HCT116 (cell line): ENCODE results near the gene BTG1. TPM values are rescaled to one million over a fixed set of nuclear protein-coding genes. Genes with fewer than 3 reads are reported as not detected.

ENCODE experiments used
- ATAC-seq: fragments of 200-7000 bp; cut with Tn5 transposase; 2 replicates; pipeline ENCODE4 v1.9.1; 2020; ENCODE audit warnings: mild to moderate bottlenecking, moderate library complexity
- BruUV-seq: library from RNA; stranded (reverse); fragments of 400-500 nt; replicated peaks from 2 replicates; lab custom pipeline; 2021; lab: Mats Ljungman, UMichigan
- CTCF ChIA-PET: fragments of 300-600 bp; sonication (Branson Sonifier 250); formaldehyde crosslinking; loops from one replicate; lab custom pipeline; 2021; ENCODE audit warnings: antibody characterized with exemption; lab: Charles Lee
- POLR2A ChIA-PET: fragments of 300-600, 350-600 bp; sonication (Branson Sonifier 250); formaldehyde crosslinking; loops from one replicate; lab custom pipeline; 2021; ENCODE audit warnings: antibody characterized with exemption; lab: Charles Lee
- RAD21 ChIA-PET, 2 experiments: fragments of 300-600 bp; sonication (Branson Sonifier 250); formaldehyde crosslinking; loops; one replicate each; lab custom pipeline; 2023; ENCODE audit warnings: low total read pairs in 2 of 2; ENCODE audit not compliant: uncharacterized antibody in 2 of 2, unreplicated experiment in 2 of 2, low non-redundant PET in 1 of 2; lab: Charles Lee
- DNase-seq: peaks from one replicate; pipeline ENCODE4 v3.0.0-alpha.2; 2010; ENCODE audit warnings: low read depth, low spot score
- H2AFZ ChIP-seq: fragments of 200-600 bp; shearing (Covaris generic), sonication (generic); 2 replicates; pipeline ENCODE4 v1.6.1; 2017; ENCODE audit warnings: low read depth, mixed run types, mixed read lengths, antibody characterized with exemption, low read length; ENCODE audit not compliant: poor library complexity, severe bottlenecking
- H3K27ac ChIP-seq: 2 replicates; pipeline ENCODE4 v1.5.1; 2012; ENCODE audit warnings: low read depth, low read length
- H3K27me3 ChIP-seq: fragments of 200-600 bp; sonication (generic); 2 replicates; pipeline ENCODE4 v1.6.1; 2016; ENCODE audit warnings: mixed run types, low read length, mixed read lengths; ENCODE audit not compliant: insufficient read depth
- H3K36me3 ChIP-seq, 2 experiments: fragments of 200-500 bp in 1 of 2; fragments of 200-600 bp in 1 of 2; sonication (Bioruptor generic) in 1 of 2; sonication (generic) in 1 of 2; 2 replicates each; pipeline versions ENCODE4 v1.5.1 to v1.6.1; 2014 to 2016; ENCODE audit warnings: low read length in 2 of 2, inconsistent platforms in 1 of 2, mixed read lengths in 1 of 2, mixed run types in 1 of 2; ENCODE audit not compliant: insufficient read depth in 2 of 2, control insufficient read depth in 1 of 2
- H3K4me1 ChIP-seq, 2 experiments: fragments of 200-600 bp in 1 of 2; sonication (generic) in 1 of 2; 2 replicates each; pipeline versions ENCODE4 v1.5.1 to v1.6.1; 2012 to 2017; ENCODE audit warnings: low read length in 2 of 2, inconsistent platforms in 1 of 2, mild to moderate bottlenecking in 1 of 2, mixed read lengths in 1 of 2, mixed run types in 1 of 2, moderate library complexity in 1 of 2; ENCODE audit not compliant: insufficient read depth in 2 of 2, control insufficient read depth in 1 of 2
- H3K4me2 ChIP-seq: fragments of 200-600 bp; sonication (generic); 2 replicates; pipeline ENCODE4 v1.6.1; 2017; ENCODE audit warnings: mixed run types, low read length, mixed read lengths
- H3K4me3 ChIP-seq, 2 experiments: fragments of 200-600 bp in 1 of 2; sonication (generic) in 1 of 2; replicated peaks in 1 of 2; 2 replicates each; pipeline ENCODE4 v1.5.1; 2011 to 2016; ENCODE audit warnings: low read length in 2 of 2, control low read depth in 1 of 2, low read depth in 1 of 2, mild to moderate bottlenecking in 1 of 2, mixed read lengths in 1 of 2, mixed run types in 1 of 2
- H3K79me2 ChIP-seq: fragments of 200-600 bp; sonication (generic); 2 replicates; pipeline ENCODE4 v1.6.1; 2017; ENCODE audit warnings: mild to moderate bottlenecking, mixed run types, low read length, moderate library complexity, mixed read lengths; ENCODE audit not compliant: insufficient read depth
- H3K9ac ChIP-seq: fragments of 200-600 bp; sonication (generic); 2 replicates; pipeline ENCODE4 v1.6.1; 2016; ENCODE audit warnings: low read length, mixed read lengths
- H3K9me2 ChIP-seq: fragments of 200-600 bp; sonication (generic), shearing (Covaris generic); 2 replicates; pipeline ENCODE4 v1.6.1; 2017; ENCODE audit warnings: mixed run types, mild to moderate bottlenecking, moderate library complexity; ENCODE audit not compliant: insufficient read depth
- H3K9me3 ChIP-seq, 2 experiments: fragments of 200-500 bp in 1 of 2; fragments of 200-600 bp in 1 of 2; sonication (Bioruptor generic) in 1 of 2; sonication (generic) in 1 of 2; 2 replicates each; pipeline ENCODE4 v1.6.1; 2014 to 2017; ENCODE audit warnings: low read length in 2 of 2, mixed read lengths in 2 of 2, inconsistent platforms in 1 of 2, low read depth in 1 of 2, mild to moderate bottlenecking in 1 of 2, mixed run types in 1 of 2, moderate library complexity in 1 of 2; ENCODE audit not compliant: control insufficient read depth in 1 of 2, insufficient read depth in 1 of 2
- H4K20me1 ChIP-seq: fragments of 200-600 bp; sonication (generic), shearing (Covaris generic); 2 replicates; pipeline ENCODE4 v1.6.1; 2017; ENCODE audit warnings: mixed run types, mild to moderate bottlenecking, moderate library complexity; ENCODE audit not compliant: insufficient read depth
- CBX3 ChIP-seq: IDR thresholded peaks from 2 replicates; pipeline ENCODE4 v1.6.1; 2012; ENCODE audit warnings: low read depth
- EGR1 ChIP-seq: IDR thresholded peaks from 2 replicates; pipeline ENCODE4 v1.6.1; 2012; ENCODE audit warnings: low read depth
- FOSL1 ChIP-seq: IDR thresholded peaks from 2 replicates; pipeline ENCODE4 v1.6.1; 2012; ENCODE audit warnings: low read depth
- JUND ChIP-seq: IDR thresholded peaks from 2 replicates; pipeline ENCODE4 v1.6.1; 2012
- RAD21 ChIP-seq: IDR thresholded peaks from 2 replicates; pipeline ENCODE4 v1.6.1; 2012; ENCODE audit warnings: low read depth, mild to moderate bottlenecking
- SP1 ChIP-seq: IDR thresholded peaks from 2 replicates; pipeline ENCODE4 v1.6.1; 2012; ENCODE audit warnings: low read depth
- intact Hi-C: fragments of 100-400 bp; cut with micrococcal nuclease; formaldehyde crosslinking; loops from 2 replicates; pipeline ENCODE4 v1.10.0; 2022
- total RNA-seq: library from RNA; stranded (reverse); gene quantifications from one replicate; pipeline ENCODE4 v1.2.1, GENCODE V29; 2021; ENCODE audit not compliant: unreplicated experiment
- TF ChIP-seq, protein P1 (sequence below): IDR thresholded peaks from 2 replicates; pipeline ENCODE4 v1.6.1; 2012
- TF ChIP-seq, protein P2 (sequence below): IDR thresholded peaks from 2 replicates; pipeline ENCODE4 v1.6.1; 2012
- TF ChIP-seq, protein P3 (sequence below): IDR thresholded peaks from 2 replicates; pipeline ENCODE4 v1.6.1; 2012; ENCODE audit warnings: low read depth

BTG1 gene
- total RNA-seq, 1 experiment from 2014 or later, result 57.3 TPM

DNA sequence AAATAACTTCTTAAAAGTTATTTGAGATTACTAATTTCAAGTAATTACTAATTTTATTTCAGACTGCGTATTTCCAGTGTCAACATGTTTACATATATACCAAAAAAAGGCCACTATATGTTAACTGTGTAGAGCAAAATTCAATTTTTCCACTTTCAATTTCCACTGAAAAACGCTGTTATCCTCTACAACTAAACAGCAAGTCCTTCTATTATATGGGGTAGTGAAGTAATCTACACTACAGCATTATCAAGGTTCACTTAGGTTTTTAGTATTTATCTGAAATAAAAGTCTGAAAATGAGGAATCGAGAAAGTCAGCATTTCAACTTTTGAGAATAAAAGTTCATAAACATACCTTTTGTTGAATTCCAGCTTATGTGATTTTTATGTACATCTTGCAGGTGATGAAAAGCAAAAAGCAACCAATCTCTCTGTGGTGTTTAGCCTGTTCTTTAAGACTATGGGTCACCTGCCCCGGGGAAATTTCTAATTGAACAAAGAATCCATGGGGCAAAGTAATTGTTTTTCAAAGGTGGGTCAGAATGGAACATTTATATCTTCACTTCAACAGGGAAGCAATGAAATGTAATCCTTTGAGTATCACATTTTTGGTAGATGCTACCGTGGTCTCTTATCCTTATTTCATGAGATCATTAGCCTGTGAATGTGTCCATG, 3.3 kb downstream of the BTG1 start:
- BruUV-seq, result no TSS peak
- Histone ChIP-seq H3K36me3 (peaks cover 9 to 21% of the 10 kb centered on the region in 2 experiments; a peak in 2 of 4 replicates), H3K4me3 (no peak overlapping the region), H3K4me2 (no peak overlapping the region), H4K20me1 (no peaks in the 10 kb centered on the region), H3K27ac (no peak overlapping the region), H3K79me2 (peaks cover 39% of the 10 kb centered on the region), H3K9ac (no peak overlapping the region), H3K27me3 (no peaks in the 10 kb centered on the region), H3K4me1 (peaks cover 5 to 37% of the 10 kb centered on the region in 2 experiments; a peak in 3 of 4 replicates), H3K9me2 (no peaks in the 10 kb centered on the region), H2AFZ (no peak overlapping the region), H3K9me3 (no peaks in the 10 kb centered on the region)
- TF ChIP-seq EGR1, result no peak
- TF ChIP-seq, protein P1, sequence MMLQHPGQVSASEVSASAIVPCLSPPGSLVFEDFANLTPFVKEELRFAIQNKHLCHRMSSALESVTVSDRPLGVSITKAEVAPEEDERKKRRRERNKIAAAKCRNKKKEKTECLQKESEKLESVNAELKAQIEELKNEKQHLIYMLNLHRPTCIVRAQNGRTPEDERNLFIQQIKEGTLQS, result no peak
- no peak for TF ChIP-seq JUND
- no peak for TF ChIP-seq RAD21
- TF ChIP-seq, protein P2, sequence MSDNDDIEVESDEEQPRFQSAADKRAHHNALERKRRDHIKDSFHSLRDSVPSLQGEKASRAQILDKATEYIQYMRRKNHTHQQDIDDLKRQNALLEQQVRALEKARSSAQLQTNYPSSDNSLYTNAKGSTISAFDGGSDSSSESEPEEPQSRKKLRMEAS, result no peak
- TF ChIP-seq, protein P3, sequence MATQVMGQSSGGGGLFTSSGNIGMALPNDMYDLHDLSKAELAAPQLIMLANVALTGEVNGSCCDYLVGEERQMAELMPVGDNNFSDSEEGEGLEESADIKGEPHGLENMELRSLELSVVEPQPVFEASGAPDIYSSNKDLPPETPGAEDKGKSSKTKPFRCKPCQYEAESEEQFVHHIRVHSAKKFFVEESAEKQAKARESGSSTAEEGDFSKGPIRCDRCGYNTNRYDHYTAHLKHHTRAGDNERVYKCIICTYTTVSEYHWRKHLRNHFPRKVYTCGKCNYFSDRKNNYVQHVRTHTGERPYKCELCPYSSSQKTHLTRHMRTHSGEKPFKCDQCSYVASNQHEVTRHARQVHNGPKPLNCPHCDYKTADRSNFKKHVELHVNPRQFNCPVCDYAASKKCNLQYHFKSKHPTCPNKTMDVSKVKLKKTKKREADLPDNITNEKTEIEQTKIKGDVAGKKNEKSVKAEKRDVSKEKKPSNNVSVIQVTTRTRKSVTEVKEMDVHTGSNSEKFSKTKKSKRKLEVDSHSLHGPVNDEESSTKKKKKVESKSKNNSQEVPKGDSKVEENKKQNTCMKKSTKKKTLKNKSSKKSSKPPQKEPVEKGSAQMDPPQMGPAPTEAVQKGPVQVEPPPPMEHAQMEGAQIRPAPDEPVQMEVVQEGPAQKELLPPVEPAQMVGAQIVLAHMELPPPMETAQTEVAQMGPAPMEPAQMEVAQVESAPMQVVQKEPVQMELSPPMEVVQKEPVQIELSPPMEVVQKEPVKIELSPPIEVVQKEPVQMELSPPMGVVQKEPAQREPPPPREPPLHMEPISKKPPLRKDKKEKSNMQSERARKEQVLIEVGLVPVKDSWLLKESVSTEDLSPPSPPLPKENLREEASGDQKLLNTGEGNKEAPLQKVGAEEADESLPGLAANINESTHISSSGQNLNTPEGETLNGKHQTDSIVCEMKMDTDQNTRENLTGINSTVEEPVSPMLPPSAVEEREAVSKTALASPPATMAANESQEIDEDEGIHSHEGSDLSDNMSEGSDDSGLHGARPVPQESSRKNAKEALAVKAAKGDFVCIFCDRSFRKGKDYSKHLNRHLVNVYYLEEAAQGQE, result no peak
- no peak for TF ChIP-seq FOSL1
- TF ChIP-seq CBX3, result no peak
- TF ChIP-seq SP1, result no peak
- CTCF ChIA-PET, result no interaction called here
- RAD21 ChIA-PET, result no interaction called here
- DNase-seq (no peak), ATAC-seq (no peak)
- intact Hi-C loops, result loop anchor here (5.0 to 10.0 kb wide), 2 partner anchors 330 to 368 kb away; no protein-coding TSS in a partner anchor
- POLR2A ChIA-PET, result no interaction called here
